Gastroesophageal sphincter (tissue), 3 donors: ENCODE measurements around the gene PCBP3.

Source experiments
- CTCF ChIP-seq, 4 experiments: fragments of 200-600 bp in 2 of 4; fragments of 450-650 bp in 2 of 4; sonication (generic) in 1 of 4; IDR thresholded peaks; one replicate each; pipeline ENCODE4 v1.5.1; 2017 to 2019; ENCODE audit warnings: antibody characterized with exemption in 4 of 4, mild to moderate bottlenecking in 2 of 4, moderate library complexity in 2 of 4
- POLR2A ChIP-seq, 2 donors: fragments of 450-650 bp; IDR thresholded peaks; one replicate each; pipeline ENCODE4 v1.6.1; 2017; ENCODE audit warnings: antibody characterized with exemption in 2 of 2, mild to moderate bottlenecking in 2 of 2, moderate library complexity in 1 of 2

GRCh38 chr21:45820171-45821091 is 176.9 kb downstream of the PCBP3 start:
- TF ChIP-seq CTCF (IDR thresholded peaks at IDR 0.05) (peak in 3 of 4 experiments; percentile 77 to 85 (median 84)), POLR2A (IDR thresholded peaks at IDR 0.05) (no peak)
